Brain microvascular endothelial cell (primary cell): ENCODE results near the gene ZNF462.

Experiments used
- DNase-seq: peaks from one replicate; pipeline ENCODE4 v3.0.0-alpha.2; 2020
- H3K27ac ChIP-seq: fragments of 250-450 bp; sonication (Bioruptor Pico); 2 replicates; pipeline ENCODE4 v1.5.1; 2020; ENCODE audit warnings: mild to moderate bottlenecking, moderate library complexity
- H3K27me3 ChIP-seq: fragments of 250-450 bp; sonication (Bioruptor Pico); replicated peaks from 2 replicates; pipeline ENCODE4 v1.5.1; 2020; ENCODE audit warnings: mild to moderate bottlenecking
- H3K36me3 ChIP-seq: fragments of 250-450 bp; sonication (Bioruptor Pico); replicated peaks from 2 replicates; pipeline ENCODE4 v1.5.1; 2020; ENCODE audit warnings: mild to moderate bottlenecking
- H3K4me3 ChIP-seq: 2 replicates; pipeline ENCODE4 v1.5.1; 2011; ENCODE audit warnings: low read depth, mild to moderate bottlenecking, control low read depth, low read length, moderate library complexity
- CTCF ChIP-seq: IDR thresholded peaks from 2 replicates; pipeline ENCODE4 v1.5.1; 2011; ENCODE audit warnings: low read depth, mild to moderate bottlenecking, moderate library complexity, low read length, control low read depth, inconsistent platforms; ENCODE audit errors: missing control alignments
- in situ Hi-C: cut with HindIII; loops from 2 replicates; pipeline ENCODE4 v1.10.0; 2017; ENCODE audit warnings: low sequenced_read_pairs, low pct_ligation_motif_present

ZNF462 gene

GRCh38 chr9:106867286-106867685, 4.3 kb downstream of the ZNF462 start:
- no peak for DNase-seq
- no peak for TF ChIP-seq CTCF
- no peaks in the 10 kb centered on the region for H3K27me3 ChIP-seq
- in situ Hi-C loops: no loop called here
- H3K4me3 ChIP-seq: no peak overlapping the region
- no peaks in the 10 kb centered on the region for H3K36me3 ChIP-seq
- H3K27ac ChIP-seq: no peak overlapping the region

GRCh38 chr9:106868087-106868486, 5.1 kb downstream of the ZNF462 start:
- DNase-seq: no peak
- Histone ChIP-seq H3K27ac (no peak overlapping the region), H3K27me3 (no peaks in the 10 kb centered on the region), H3K36me3 (no peaks in the 10 kb centered on the region), H3K4me3 (no peak overlapping the region)
- TF ChIP-seq CTCF: no peak
- in situ Hi-C loops: no loop called here

GRCh38 chr9:106868565-106868964, 5.6 kb downstream of the ZNF462 start:
- TF ChIP-seq CTCF: no peak
- H3K27me3 ChIP-seq: no peaks in the 10 kb centered on the region
- H3K36me3 ChIP-seq: no peaks in the 10 kb centered on the region
- in situ Hi-C loops: no loop called here
- H3K27ac ChIP-seq: no peak overlapping the region
- no peak for DNase-seq
- no peak overlapping the region for H3K4me3 ChIP-seq

GRCh38 chr9:106869028-106869427, 6.1 kb downstream of the ZNF462 start:
- H3K27ac ChIP-seq: no peak overlapping the region
- TF ChIP-seq CTCF: no peak
- H3K27me3 ChIP-seq: no peaks in the 10 kb centered on the region
- H3K36me3 ChIP-seq: no peaks in the 10 kb centered on the region
- in situ Hi-C loops: no loop called here
- no peak overlapping the region for H3K4me3 ChIP-seq
- no peak for DNase-seq

GRCh38 chr9:106869458-106869857, 6.5 kb downstream of the ZNF462 start:
- no peak for DNase-seq
- Histone ChIP-seq H3K36me3 (no peaks in the 10 kb centered on the region), H3K27ac (no peak overlapping the region), H3K27me3 (no peaks in the 10 kb centered on the region), H3K4me3 (no peak overlapping the region)
- in situ Hi-C loops: no loop called here
- no peak for TF ChIP-seq CTCF

- in situ Hi-C loops: no loop called here
- Histone ChIP-seq H3K27me3 (no peaks in the 10 kb centered on the region), H3K36me3 (no peaks in the 10 kb centered on the region), H3K27ac (no peak overlapping the region), H3K4me3 (no peak overlapping the region)
- no peak for TF ChIP-seq CTCF
- DNase-seq: no peak
These were observed 9.7 kb downstream of the ZNF462 start for GRCh38 chr9:106872641-106873040.
